ENCODE measurements around the gene SOX30. TPM values are rescaled to one million over a fixed set of nuclear protein-coding genes. Genes with fewer than 3 reads are reported as not detected.

SOX30 gene
- total RNA-seq, 2 donors from 2014 or later, result 0.89 TPM; not detected in 1

DNA sequence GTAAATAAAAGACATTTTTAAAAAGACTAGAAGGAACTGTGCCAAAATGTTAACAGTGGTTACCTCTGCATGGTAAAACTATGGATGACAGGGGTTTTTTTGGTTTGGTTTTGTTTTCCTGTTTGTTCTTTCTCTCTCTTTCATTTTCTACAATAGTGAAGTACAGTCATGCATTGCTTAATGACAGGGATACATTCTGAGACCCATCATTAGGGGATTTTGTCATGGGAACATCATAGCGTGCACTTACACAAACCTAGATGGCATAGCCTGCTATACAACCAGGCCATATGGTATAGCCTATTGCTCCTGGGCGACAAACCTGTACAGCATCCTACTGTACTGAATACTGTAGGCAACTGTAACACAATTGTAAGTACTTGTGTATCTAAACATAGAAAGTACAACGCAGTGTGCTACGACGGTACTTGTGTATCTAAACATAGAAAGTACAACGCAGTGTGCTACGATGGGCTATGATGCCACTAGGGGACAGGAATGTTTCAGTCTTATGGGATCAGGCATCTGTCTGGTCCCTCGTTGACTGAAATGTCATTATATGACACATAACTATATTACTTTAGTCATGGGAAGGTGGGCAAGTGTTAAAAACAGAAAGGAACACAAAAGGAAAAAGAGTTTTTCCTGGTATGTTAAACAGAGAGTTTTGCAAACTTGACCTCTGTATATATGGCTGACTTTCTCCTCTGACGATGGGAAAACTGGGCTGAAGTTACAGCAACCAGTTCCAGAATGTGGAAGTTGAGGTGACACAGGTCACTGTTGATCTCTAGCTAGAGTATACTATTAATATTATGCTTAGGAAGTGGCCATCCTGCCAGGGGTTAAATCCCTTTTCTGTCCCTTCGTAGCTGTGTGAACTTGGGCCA is 69.3 kb downstream of the SOX30 start:
- H3K27me3 ChIP-seq, result no peaks in the 10 kb centered on the region
- no peaks in the 10 kb centered on the region for H3K4me1 ChIP-seq
- no peak overlapping the region for H3K4me3 ChIP-seq
- TF ChIP-seq, protein P1, sequence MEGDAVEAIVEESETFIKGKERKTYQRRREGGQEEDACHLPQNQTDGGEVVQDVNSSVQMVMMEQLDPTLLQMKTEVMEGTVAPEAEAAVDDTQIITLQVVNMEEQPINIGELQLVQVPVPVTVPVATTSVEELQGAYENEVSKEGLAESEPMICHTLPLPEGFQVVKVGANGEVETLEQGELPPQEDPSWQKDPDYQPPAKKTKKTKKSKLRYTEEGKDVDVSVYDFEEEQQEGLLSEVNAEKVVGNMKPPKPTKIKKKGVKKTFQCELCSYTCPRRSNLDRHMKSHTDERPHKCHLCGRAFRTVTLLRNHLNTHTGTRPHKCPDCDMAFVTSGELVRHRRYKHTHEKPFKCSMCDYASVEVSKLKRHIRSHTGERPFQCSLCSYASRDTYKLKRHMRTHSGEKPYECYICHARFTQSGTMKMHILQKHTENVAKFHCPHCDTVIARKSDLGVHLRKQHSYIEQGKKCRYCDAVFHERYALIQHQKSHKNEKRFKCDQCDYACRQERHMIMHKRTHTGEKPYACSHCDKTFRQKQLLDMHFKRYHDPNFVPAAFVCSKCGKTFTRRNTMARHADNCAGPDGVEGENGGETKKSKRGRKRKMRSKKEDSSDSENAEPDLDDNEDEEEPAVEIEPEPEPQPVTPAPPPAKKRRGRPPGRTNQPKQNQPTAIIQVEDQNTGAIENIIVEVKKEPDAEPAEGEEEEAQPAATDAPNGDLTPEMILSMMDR (IDR thresholded peaks at IDR 0.05), result no peak
- no peaks in the 10 kb centered on the region for H3K9me3 ChIP-seq
- no peaks in the 10 kb centered on the region for H3K36me3 ChIP-seq
- DNase-seq (ENCODE audit: low spot score), result no peak
- peak overlapping the region in 1 of 2 donors; percentile 19 for H3K27ac ChIP-seq

DNA sequence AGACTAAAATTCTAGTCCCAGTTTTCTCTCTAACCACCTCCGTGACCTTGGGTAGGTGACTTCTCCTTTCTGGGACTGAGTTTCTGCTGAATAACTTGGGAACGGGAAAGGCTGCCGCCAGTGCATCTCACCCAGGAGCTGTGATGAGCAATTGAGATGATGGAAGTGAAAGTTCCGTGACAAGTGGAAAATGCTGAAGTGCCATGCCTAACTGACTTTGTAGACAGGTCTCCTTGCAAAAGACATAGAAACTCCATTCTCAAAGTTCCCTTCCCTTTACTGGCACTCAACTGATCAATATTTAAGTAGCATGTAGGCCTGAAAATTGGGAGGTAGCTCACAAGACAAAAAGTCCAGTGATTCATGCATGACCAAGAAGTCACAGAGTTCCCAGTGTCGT is 70.3 kb downstream of the SOX30 start:
- Histone ChIP-seq H3K9me3 (no peaks in the 10 kb centered on the region), H3K27ac (no peak overlapping the region), H3K27me3 (no peaks in the 10 kb centered on the region), H3K4me3 (no peak overlapping the region), H3K36me3 (no peaks in the 10 kb centered on the region), H3K4me1 (no peaks in the 10 kb centered on the region)
- DNase-seq (ENCODE audit: low spot score), result no peak
- TF ChIP-seq, protein P1 (IDR thresholded peaks at IDR 0.05), result no peak

DNA sequence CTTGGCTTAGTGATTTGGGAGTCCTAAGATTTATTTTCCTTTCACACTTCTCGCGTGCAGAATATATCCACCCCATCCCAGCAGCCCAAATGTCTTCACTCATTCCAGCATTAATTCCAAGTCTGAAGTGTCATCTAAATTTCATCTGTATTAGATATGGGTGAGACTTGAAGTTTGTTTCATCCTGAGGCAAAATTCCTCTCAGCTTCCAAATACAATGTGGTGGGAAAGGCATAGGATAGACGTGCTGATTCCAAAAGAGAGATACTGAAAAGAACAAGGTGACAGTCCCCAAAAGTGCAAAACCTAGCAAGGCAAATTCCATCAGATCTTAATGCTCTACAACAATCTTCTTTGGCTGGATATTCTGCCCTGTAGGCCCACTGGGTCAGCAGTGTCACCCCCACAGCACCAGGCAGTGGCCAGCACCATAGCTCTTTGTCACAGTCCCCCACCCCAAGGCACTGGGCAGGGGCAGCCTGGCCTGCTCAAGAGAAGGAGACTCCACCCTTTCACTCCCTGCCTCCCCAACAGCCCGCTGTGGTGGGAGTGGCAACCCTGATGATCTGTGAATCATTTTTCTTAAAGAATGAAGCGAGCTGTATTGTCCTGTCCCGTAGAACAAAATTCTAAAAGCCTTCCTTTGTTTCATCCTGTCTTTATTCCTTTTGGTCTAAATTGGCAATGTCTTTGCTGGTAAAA is 74.0 kb downstream of the SOX30 start:
- H3K27ac ChIP-seq, result no peak overlapping the region
- H3K27me3 ChIP-seq, result no peaks in the 10 kb centered on the region
- DNase-seq (ENCODE audit: low spot score), result no peak
- no peaks in the 10 kb centered on the region for H3K9me3 ChIP-seq
- peaks cover 0 to 17% of the 10 kb centered on the region in 2 donors for H3K4me1 ChIP-seq
- TF ChIP-seq, protein P1 (IDR thresholded peaks at IDR 0.05), result no peak
- no peak overlapping the region for H3K4me3 ChIP-seq
- no peaks in the 10 kb centered on the region for H3K36me3 ChIP-seq

DNA sequence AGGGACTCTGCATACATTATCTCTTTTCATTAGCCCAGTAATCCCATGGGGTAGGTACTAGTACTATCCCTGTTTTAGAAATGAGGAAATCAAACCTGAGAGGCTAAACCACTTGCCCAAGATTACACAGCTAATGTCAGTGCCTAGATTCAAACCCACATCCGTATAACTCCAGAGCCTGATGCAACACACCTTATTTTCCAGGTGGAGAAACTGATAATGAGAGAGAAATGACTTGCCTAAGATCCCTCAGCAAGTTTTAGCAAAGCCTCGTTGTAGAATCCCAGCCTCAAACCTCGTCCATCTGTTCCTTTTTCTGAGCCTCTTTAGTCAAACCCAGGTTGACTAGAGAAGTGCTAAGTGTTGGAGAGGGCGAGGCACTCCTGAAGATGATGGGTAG is 75.6 kb downstream of the SOX30 start:
- H3K4me1 ChIP-seq, result peaks cover 0 to 29% of the 10 kb centered on the region in 2 donors
- TF ChIP-seq, protein P1 (IDR thresholded peaks at IDR 0.05), result no peak
- H3K27me3 ChIP-seq, result no peaks in the 10 kb centered on the region
- no peak overlapping the region for H3K27ac ChIP-seq
- no peaks in the 10 kb centered on the region for H3K9me3 ChIP-seq
- no peak overlapping the region for H3K4me3 ChIP-seq
- DNase-seq (ENCODE audit: low spot score), result no peak
- no peaks in the 10 kb centered on the region for H3K36me3 ChIP-seq

Other genes starting within 250 kb of the SOX30 start
- 1 to 10 TPM in 1 of 2 donors, not detected in 1; 1.6 TPM for gene NIPAL4, start 192.2 kb downstream of the SOX30 start, total RNA-seq
- gene ADAM19, start 76.7 kb downstream of the SOX30 start, total RNA-seq, result 10 to 100 TPM; 13.1 to 49.5 TPM
- not detected for gene C5orf52, start 19.1 kb upstream of the SOX30 start, total RNA-seq
- gene THG1L, start 79.0 kb upstream of the SOX30 start, total RNA-seq, result 1 to 10 TPM; 4.5 to 4.8 TPM
- gene LSM11, start 91.3 kb upstream of the SOX30 start, total RNA-seq, result 1 to 10 TPM; 1.6 to 2.4 TPM
- gene CLINT1, start 206.7 kb upstream of the SOX30 start, total RNA-seq, result 10 to 100 TPM; 76.3 to 83.6 TPM

Measured in right atrium auricular region (tissue), 2 donors.